CD8-positive, alpha-beta memory T cell (primary cell): ENCODE results near the gene HOPX. TPM values are rescaled to one million over a fixed set of nuclear protein-coding genes. Genes with fewer than 3 reads are reported as not detected.
"Not testable (repeated sequence)": the region's sequence is repeated elsewhere in the genome, so short reads cannot be mapped to it uniquely, and the experiment has no call there.

Experiments
- CTCF ChIA-PET: fragments of 350-600 bp; sonication (Branson Sonifier 250); formaldehyde crosslinking; loops from one replicate; lab custom pipeline; 2021; ENCODE audit warnings: antibody characterized with exemption; lab: Charles Lee
- POLR2A ChIA-PET: fragments of 350-600 bp; sonication (Branson Sonifier 250); formaldehyde crosslinking; loops from one replicate; lab custom pipeline; 2021; ENCODE audit warnings: antibody characterized with exemption; lab: Charles Lee
- DNase-seq, 5 donors: peaks; one replicate each; pipeline versions ENCODE4 v3.0.0 to v3.0.0-alpha.2; 2020 to 2022; ENCODE audit warnings: mixed read lengths in 1 of 5
- H3K27ac ChIP-seq: one replicate; pipeline ENCODE4 v1.7.0; 2013; ENCODE audit warnings: low read depth, mild to moderate bottlenecking, low read length, moderate library complexity
- H3K27me3 ChIP-seq: 2 replicates; pipeline ENCODE4 v1.7.0; 2013; ENCODE audit warnings: low read length, mild to moderate bottlenecking; ENCODE audit not compliant: insufficient read depth, poor library complexity, severe bottlenecking
- H3K36me3 ChIP-seq: 2 replicates; pipeline ENCODE4 v1.7.0; 2013; ENCODE audit warnings: mild to moderate bottlenecking, low read length, moderate library complexity; ENCODE audit not compliant: insufficient read depth
- H3K4me1 ChIP-seq: 2 replicates; pipeline ENCODE4 v1.7.0; 2013; ENCODE audit warnings: mild to moderate bottlenecking, low read length, moderate library complexity; ENCODE audit not compliant: insufficient read depth
- H3K4me3 ChIP-seq: 2 replicates; pipeline ENCODE4 v1.7.0; 2013; ENCODE audit warnings: mild to moderate bottlenecking, low read length
- H3K9me3 ChIP-seq: 2 replicates; pipeline ENCODE4 v1.7.0; 2013; ENCODE audit warnings: mild to moderate bottlenecking, low read length
- H3K27ac Mint-ChIP-seq, 8 donors: one replicate each; pipeline ENCODE4 v1.8.0; 2020 to 2021; ENCODE audit warnings: mixed read lengths in 8 of 8, mild to moderate bottlenecking in 6 of 8, inconsistent platforms in 3 of 8, moderate library complexity in 3 of 8
- H3K27me3 Mint-ChIP-seq, 2 donors: one replicate each; pipeline ENCODE4 v1.8.0; 2020 to 2021; ENCODE audit warnings: mixed read lengths in 2 of 2, mild to moderate bottlenecking in 1 of 2, moderate library complexity in 1 of 2
- H3K36me3 Mint-ChIP-seq, 3 donors: one replicate each; pipeline ENCODE4 v1.8.0; 2020 to 2021; ENCODE audit warnings: mixed read lengths in 3 of 3, inconsistent platforms in 1 of 3, mild to moderate bottlenecking in 1 of 3
- H3K4me1 Mint-ChIP-seq, 3 donors: one replicate each; pipeline ENCODE4 v1.8.0; 2020 to 2021; ENCODE audit warnings: mixed read lengths in 3 of 3, inconsistent platforms in 1 of 3, mild to moderate bottlenecking in 1 of 3
- H3K4me3 Mint-ChIP-seq, 7 donors: one replicate each; pipeline ENCODE4 v1.8.0; 2020 to 2021; ENCODE audit warnings: mixed read lengths in 7 of 7, mild to moderate bottlenecking in 6 of 7, moderate library complexity in 4 of 7, inconsistent platforms in 2 of 7
- H3K9me3 Mint-ChIP-seq, 5 donors: one replicate each; pipeline ENCODE4 v1.8.0; 2020 to 2022; ENCODE audit warnings: mixed read lengths in 5 of 5, mild to moderate bottlenecking in 3 of 5, moderate library complexity in 2 of 5, inconsistent platforms in 1 of 5
- polyA plus RNA-seq: library from polyadenylated mRNA; unstranded; fragments of 300-500 nt; fragmentation: Illumina TruSeq; gene quantifications from one replicate; pipeline ENCODE4 v1.2.3, GENCODE V29; 2021
- total RNA-seq, 2 experiments: library from RNA; stranded (reverse); gene quantifications; one replicate each; pipeline ENCODE4 v1.2.3, GENCODE V29; 2021

HOPX gene
- total and polyA plus RNA-seq, 3 experiments from 2014 or later = 159 to 285 (median 171) TPM

DNA sequence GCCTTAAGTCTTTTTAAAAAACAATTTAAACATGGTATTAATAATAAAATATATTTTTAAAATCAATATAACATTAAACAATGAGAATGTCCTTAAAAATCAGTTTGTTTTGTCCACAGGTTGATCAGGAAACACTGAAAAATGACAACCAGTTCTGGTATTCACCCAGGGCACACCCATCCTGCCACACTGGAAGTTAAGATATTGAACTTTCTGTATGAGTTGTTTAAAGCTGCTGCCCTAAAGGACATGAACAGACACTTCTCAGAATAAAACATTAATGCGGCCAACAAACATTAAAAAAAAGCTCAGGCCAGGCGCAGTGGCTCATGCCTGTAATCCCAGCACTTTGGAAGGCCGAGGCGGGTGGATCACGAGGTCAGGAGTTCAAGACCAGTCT lies 15.0 kb upstream of the HOPX start:
- H3K9me3 Mint-ChIP-seq = no peaks in the 10 kb centered on the region
- no peak for DNase-seq
- H3K36me3 ChIP-seq = no peaks in the 10 kb centered on the region
- ChIA-PET POLR2A (no interaction called here), CTCF (no interaction called here)
- peaks cover 5% of the 10 kb centered on the region for H3K27me3 ChIP-seq
- no peaks in the 10 kb centered on the region for H3K36me3 Mint-ChIP-seq
- no peak overlapping the region for H3K4me3 ChIP-seq
- H3K4me3 Mint-ChIP-seq = no peak overlapping the region
- H3K27ac Mint-ChIP-seq = peak overlapping the region in 1 of 8 donors; percentile 68
- no peak overlapping the region for H3K27ac ChIP-seq
- no peaks in the 10 kb centered on the region for H3K9me3 ChIP-seq
- H3K27me3 Mint-ChIP-seq = peaks cover 4 to 11% of the 10 kb centered on the region in 2 donors
- no peaks in the 10 kb centered on the region for H3K4me1 ChIP-seq
- H3K4me1 Mint-ChIP-seq = peaks cover 0 to 9% (median 5%) of the 10 kb centered on the region in 3 donors

DNA sequence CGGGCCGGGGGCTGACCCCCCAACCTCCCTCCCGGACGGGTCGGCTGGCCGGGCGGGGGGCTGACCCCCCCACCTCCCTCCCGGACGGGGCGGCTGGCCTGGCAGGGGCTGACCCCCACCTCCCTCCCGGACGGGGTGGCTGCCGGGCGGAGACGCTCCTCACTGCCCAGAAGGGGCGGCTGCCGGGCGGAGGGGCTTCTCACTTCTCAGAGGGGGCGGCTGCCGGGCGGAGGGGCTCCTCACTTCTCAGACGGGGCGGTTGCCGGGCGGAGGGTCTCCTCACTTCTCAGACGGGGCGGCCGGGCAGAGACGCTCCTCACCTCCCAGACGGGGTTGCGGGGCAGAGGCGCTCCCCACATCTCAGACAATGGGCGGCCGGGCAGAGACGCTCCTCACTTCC lies 12.4 kb upstream of the HOPX start:
- H3K27me3 Mint-ChIP-seq = peaks cover 4 to 11% of the 10 kb centered on the region in 2 donors
- H3K27ac ChIP-seq, H3K9me3 Mint-ChIP-seq, H3K27ac Mint-ChIP-seq, H3K4me3 ChIP-seq, H3K27me3 ChIP-seq, H3K4me1 Mint-ChIP-seq, H3K4me3 Mint-ChIP-seq, H3K36me3 Mint-ChIP-seq, H3K9me3 ChIP-seq, POLR2A ChIA-PET, CTCF ChIA-PET, H3K36me3 ChIP-seq, DNase-seq, H3K4me1 ChIP-seq: not testable (repeated sequence)

GRCh38 chr4:56692576-56692975 lies 11.5 kb upstream of the HOPX start:
- H3K9me3 Mint-ChIP-seq = no peaks in the 10 kb centered on the region
- DNase-seq = no peak
- Histone ChIP-seq H3K36me3 (no peaks in the 10 kb centered on the region), H3K4me3 (no peak overlapping the region), H3K4me1 (no peaks in the 10 kb centered on the region), H3K27ac (no peak overlapping the region), H3K9me3 (no peaks in the 10 kb centered on the region), H3K27me3 (peaks cover 5% of the 10 kb centered on the region)
- no peak overlapping the region for H3K27ac Mint-ChIP-seq
- no peaks in the 10 kb centered on the region for H3K36me3 Mint-ChIP-seq
- ChIA-PET POLR2A (no interaction called here), CTCF (no interaction called here)
- H3K4me3 Mint-ChIP-seq = no peak overlapping the region
- peaks cover 4 to 11% of the 10 kb centered on the region in 2 donors for H3K27me3 Mint-ChIP-seq
- peaks cover 0 to 8% (median 3%) of the 10 kb centered on the region in 3 donors for H3K4me1 Mint-ChIP-seq

DNA sequence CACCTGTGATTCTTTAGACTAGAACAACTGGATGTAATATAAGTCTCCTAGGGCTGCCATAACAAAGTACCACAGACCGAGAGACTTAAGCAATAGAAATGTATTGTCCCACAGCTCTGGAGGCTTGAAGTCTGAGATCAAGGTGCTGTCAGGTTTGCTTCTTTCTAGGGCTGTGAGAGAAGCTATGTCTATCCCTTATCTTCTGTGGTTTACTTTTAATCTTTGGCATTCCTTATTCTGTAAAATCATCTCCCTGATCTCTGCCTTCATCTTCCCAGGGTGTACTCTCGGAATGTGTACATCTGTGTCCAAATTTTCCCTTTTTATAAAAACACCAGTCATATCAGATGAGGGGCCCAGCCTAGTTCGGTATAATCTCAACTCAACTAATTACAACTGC lies 10.3 kb upstream of the HOPX start:
- DNase-seq = no peak
- Mint-ChIP-seq H3K4me1 (no peaks in the 10 kb centered on the region), H3K4me3 (no peak overlapping the region), H3K9me3 (no peaks in the 10 kb centered on the region), H3K27ac (no peak overlapping the region), H3K36me3 (no peaks in the 10 kb centered on the region), H3K27me3 (peaks cover 7 to 11% of the 10 kb centered on the region in 2 donors)
- Histone ChIP-seq H3K9me3 (no peaks in the 10 kb centered on the region), H3K27ac (no peak overlapping the region), H3K4me3 (no peak overlapping the region), H3K27me3 (peaks cover 5% of the 10 kb centered on the region), H3K4me1 (no peaks in the 10 kb centered on the region), H3K36me3 (no peaks in the 10 kb centered on the region)
- CTCF ChIA-PET = no interaction called here
- POLR2A ChIA-PET = no interaction called here

- H3K27me3 ChIP-seq = peaks cover 5% of the 10 kb centered on the region
- no peaks in the 10 kb centered on the region for H3K9me3 Mint-ChIP-seq
- no peak overlapping the region for H3K27ac ChIP-seq
- H3K4me3 ChIP-seq = no peak overlapping the region
- no peaks in the 10 kb centered on the region for H3K36me3 ChIP-seq
- no peaks in the 10 kb centered on the region for H3K4me1 Mint-ChIP-seq
- ChIA-PET CTCF (no interaction called here), POLR2A (no interaction called here)
- H3K9me3 ChIP-seq = no peaks in the 10 kb centered on the region
- DNase-seq = no peak
- H3K36me3 Mint-ChIP-seq = no peaks in the 10 kb centered on the region
- H3K27ac Mint-ChIP-seq = peak overlapping the region in 1 of 8 donors; percentile 47
- no peak overlapping the region for H3K4me3 Mint-ChIP-seq
- peaks cover 7 to 11% of the 10 kb centered on the region in 2 donors for H3K27me3 Mint-ChIP-seq
- no peaks in the 10 kb centered on the region for H3K4me1 ChIP-seq
Measured at GRCh38 chr4:56690393-56690792, 9.3 kb upstream of the HOPX start.

- DNase-seq = no peak
- Mint-ChIP-seq H3K27ac (no peak overlapping the region), H3K36me3 (no peaks in the 10 kb centered on the region), H3K9me3 (no peaks in the 10 kb centered on the region), H3K4me1 (no peaks in the 10 kb centered on the region), H3K27me3 (peaks cover 7 to 16% of the 10 kb centered on the region in 2 donors), H3K4me3 (no peak overlapping the region)
- CTCF ChIA-PET = no interaction called here
- Histone ChIP-seq H3K27me3 (peaks cover 9% of the 10 kb centered on the region), H3K4me3 (no peak overlapping the region), H3K9me3 (no peaks in the 10 kb centered on the region), H3K27ac (no peak overlapping the region), H3K36me3 (no peaks in the 10 kb centered on the region), H3K4me1 (no peaks in the 10 kb centered on the region)
- POLR2A ChIA-PET = no interaction called here
Measured at GRCh38 chr4:56689201-56689969, 8.3 kb upstream of the HOPX start.

DNA sequence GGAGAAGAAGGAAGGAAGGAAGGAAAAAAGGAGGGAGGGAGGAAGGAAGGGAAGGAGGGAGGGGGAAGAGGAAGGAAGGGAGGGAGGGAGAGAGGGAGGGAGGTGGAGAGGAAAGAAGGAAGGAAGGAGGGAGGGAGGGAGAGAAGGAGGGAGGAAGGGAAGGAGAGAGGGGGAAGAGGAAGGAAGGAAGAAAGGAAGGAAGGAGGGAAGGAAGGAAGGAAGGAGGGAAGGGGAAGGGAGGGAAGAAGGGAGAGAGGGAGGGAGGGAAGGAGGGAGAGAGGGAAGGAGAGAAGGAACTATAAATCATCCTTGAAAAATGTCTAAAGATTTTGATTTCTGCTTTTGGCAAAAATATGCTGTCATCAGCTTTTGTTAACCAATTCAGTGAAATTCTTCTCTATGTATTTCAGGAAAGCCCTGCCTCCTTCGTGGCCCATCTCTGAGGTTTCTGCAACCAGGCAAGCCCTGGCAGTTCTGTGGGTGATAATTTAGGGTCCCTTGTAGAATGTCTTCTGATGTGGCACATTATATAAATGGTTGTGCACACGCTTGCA lies 7.1 kb upstream of the HOPX start:
- peaks cover 11% of the 10 kb centered on the region for H3K27me3 ChIP-seq
- H3K4me3 Mint-ChIP-seq = no peak overlapping the region
- POLR2A ChIA-PET = no interaction called here
- H3K9me3 Mint-ChIP-seq = no peaks in the 10 kb centered on the region
- H3K36me3 Mint-ChIP-seq = no peaks in the 10 kb centered on the region
- CTCF ChIA-PET = no interaction called here
- H3K36me3 ChIP-seq = no peaks in the 10 kb centered on the region
- DNase-seq = no peak
- H3K27ac Mint-ChIP-seq = no peak overlapping the region
- no peak overlapping the region for H3K27ac ChIP-seq
- no peaks in the 10 kb centered on the region for H3K9me3 ChIP-seq
- H3K4me3 ChIP-seq = no peak overlapping the region
- H3K4me1 Mint-ChIP-seq = no peaks in the 10 kb centered on the region
- H3K4me1 ChIP-seq = no peaks in the 10 kb centered on the region
- peaks cover 5 to 22% of the 10 kb centered on the region in 2 donors for H3K27me3 Mint-ChIP-seq

DNA sequence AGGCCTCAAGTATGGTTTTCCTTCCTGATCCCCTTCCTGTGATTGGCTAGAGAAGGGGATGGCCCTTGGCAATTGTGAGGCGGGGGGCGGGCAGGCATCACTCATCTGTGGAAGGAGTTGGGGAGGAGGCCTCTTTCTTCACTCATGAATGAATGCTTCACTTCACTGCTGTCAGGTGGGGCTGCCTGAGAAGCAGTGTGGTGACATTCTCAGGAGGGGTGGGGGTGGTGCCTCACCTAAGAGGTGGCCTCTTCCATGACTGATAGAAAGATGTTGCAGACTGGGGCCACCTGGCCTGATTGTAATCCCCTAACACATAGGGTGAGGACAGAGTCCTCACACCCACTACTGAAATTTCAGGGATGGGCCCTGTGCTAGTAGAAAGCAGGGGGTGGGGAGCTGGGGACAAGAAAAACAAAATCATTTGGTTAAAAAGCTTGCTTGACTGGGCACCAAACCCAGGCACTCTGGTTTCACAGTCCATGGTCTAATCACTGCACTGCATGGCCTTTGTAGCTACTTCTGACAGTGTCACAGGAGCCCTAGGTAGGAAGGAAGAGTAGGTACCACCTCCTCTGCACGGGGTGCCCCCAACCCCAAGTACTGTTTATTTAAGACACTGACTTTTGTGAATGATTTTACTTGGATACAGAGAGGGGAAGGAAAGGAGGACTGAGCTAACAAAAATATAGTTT lies 5.6 kb upstream of the HOPX start:
- Histone ChIP-seq H3K27ac (no peak overlapping the region), H3K36me3 (no peaks in the 10 kb centered on the region), H3K4me3 (no peak overlapping the region), H3K27me3 (peaks cover 10% of the 10 kb centered on the region), H3K9me3 (no peaks in the 10 kb centered on the region), H3K4me1 (no peaks in the 10 kb centered on the region)
- ChIA-PET POLR2A (no interaction called here), CTCF (interaction anchor here (1.1 kb wide), 1 partner anchor 32 kb away, joined by 3 read pairs; no protein-coding TSS in a partner anchor)
- H3K4me1 Mint-ChIP-seq = peaks cover 2 to 6% (median 5%) of the 10 kb centered on the region in 3 donors
- peak overlapping the region in 2 of 8 donors; percentile 25 to 89 for H3K27ac Mint-ChIP-seq
- DNase-seq = no peak
- H3K36me3 Mint-ChIP-seq = no peaks in the 10 kb centered on the region
- H3K9me3 Mint-ChIP-seq = no peaks in the 10 kb centered on the region
- peaks cover 3 to 20% of the 10 kb centered on the region in 2 donors for H3K27me3 Mint-ChIP-seq
- H3K4me3 Mint-ChIP-seq = no peak overlapping the region
